Fibroblast of the aortic adventitia (primary cell): ENCODE data around the gene EFNA1. TPM values are rescaled to one million over a fixed set of nuclear protein-coding genes. Genes with fewer than 3 reads are reported as not detected.

Source experiments
- DNase-seq: peaks from one replicate; pipeline ENCODE4 v3.0.0-alpha.2; 2010; ENCODE audit warnings: low read depth
- H3K4me3 ChIP-seq: 2 replicates; pipeline ENCODE4 v1.5.1; 2011; ENCODE audit warnings: low read depth, mild to moderate bottlenecking, control low read depth, low read length, moderate library complexity
- total RNA-seq: library from RNA; depleted of rRNA; stranded (reverse); fragments of >200 nt; gene quantifications from 2 replicates; pipeline ENCODE4 v1.2.3, GENCODE V29; 2012; ENCODE audit warnings: low replicate concordance
- TF ChIP-seq, protein P1 (sequence below): IDR thresholded peaks from 2 replicates; pipeline ENCODE4 v1.5.1; 2011; ENCODE audit warnings: mild to moderate bottlenecking, low read length, control low read depth, inconsistent platforms; ENCODE audit not compliant: insufficient read depth

The EFNA1 gene
- total RNA-seq, 1 donor: 0.54 TPM

DNA sequence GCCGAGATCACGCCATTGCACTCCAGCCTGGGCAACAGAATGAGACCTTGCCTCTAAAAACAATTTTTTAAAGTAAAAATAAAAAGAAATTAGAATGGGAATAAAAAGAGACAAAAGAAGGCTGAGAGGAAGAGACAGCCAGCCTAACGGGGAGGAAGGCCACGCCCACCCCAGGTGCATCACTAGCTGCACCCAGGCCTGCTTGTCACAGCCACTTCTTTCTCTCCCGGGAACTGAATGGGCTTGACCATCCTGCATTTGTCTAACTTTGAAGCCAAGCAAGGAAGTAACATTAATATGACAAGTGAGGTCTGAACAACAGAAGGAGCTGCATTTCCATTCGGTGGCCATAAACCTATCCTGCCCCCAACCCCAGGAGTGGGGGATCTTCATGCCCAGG, 20.8 kb upstream of the EFNA1 start:
- no peak for DNase-seq
- TF ChIP-seq, protein P1, sequence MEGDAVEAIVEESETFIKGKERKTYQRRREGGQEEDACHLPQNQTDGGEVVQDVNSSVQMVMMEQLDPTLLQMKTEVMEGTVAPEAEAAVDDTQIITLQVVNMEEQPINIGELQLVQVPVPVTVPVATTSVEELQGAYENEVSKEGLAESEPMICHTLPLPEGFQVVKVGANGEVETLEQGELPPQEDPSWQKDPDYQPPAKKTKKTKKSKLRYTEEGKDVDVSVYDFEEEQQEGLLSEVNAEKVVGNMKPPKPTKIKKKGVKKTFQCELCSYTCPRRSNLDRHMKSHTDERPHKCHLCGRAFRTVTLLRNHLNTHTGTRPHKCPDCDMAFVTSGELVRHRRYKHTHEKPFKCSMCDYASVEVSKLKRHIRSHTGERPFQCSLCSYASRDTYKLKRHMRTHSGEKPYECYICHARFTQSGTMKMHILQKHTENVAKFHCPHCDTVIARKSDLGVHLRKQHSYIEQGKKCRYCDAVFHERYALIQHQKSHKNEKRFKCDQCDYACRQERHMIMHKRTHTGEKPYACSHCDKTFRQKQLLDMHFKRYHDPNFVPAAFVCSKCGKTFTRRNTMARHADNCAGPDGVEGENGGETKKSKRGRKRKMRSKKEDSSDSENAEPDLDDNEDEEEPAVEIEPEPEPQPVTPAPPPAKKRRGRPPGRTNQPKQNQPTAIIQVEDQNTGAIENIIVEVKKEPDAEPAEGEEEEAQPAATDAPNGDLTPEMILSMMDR: no peak
- H3K4me3 ChIP-seq: no peak overlapping the region

DNA sequence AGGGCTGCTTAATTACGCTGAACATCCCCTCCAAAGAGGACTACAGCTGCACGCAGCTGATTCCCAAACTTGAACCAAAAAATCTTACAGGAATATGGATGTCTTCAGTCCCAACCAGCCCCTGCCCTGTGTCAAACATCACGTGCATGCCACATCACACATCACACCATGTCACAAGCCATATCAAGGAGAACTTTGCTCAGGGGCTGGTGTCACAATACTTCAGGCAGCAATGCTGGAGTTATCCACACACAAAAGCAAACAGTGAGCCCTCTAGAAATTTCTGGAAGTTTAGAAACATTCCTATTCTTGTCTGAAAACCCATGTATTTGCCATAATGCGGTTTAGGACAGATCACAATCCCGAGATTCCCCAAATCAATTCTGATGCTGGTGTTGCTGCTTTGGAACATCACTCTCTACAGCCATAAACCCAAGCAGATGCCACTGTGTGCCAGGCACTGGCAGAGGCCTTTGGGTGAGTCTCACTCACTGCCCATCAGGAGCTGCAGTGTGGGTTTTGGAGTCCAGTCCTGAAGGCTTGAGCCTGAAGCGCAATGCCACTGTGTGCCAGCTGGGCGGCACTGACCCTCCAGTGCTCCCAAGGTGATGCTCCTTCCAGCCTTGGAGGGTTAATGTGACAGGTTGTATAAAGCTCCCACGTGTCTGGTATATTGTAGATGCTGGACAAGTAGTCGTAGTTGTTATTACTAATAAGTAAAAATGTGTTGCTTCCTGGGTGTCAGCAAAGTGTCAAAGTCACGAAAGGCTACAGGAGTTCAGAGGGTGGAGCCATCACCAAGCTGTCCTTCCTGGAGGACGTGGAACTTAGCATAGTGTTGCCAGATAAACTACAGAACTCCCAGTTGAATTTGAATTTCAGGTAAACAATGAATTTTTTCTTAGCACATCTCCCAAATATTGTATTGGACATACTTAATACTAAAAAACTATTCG, 20.1 kb upstream of the EFNA1 start:
- H3K4me3 ChIP-seq: no peak overlapping the region
- DNase-seq: no peak
- TF ChIP-seq, protein P1: no peak

DNA sequence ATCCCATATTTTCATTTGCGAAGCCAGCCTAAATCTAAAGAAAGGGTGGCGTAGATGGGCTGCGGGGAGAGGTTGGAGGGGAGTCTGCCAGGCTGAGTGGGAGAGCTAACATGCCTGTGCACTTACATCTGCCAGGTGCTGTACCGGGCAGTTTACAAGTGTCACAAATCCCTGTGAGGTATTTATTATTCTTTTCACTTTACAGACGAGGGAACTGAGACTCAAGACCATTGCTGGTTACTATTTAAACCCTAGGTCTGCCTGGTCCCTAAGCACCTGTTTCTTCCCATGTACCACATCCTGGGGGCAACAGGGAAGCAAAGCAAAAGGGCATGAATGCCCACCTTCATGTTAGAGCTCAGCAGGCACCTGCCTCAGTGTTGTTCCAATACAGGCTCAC, 19.4 kb upstream of the EFNA1 start:
- no peak for DNase-seq
- H3K4me3 ChIP-seq: no peak overlapping the region
- TF ChIP-seq, protein P1: no peak

DNA sequence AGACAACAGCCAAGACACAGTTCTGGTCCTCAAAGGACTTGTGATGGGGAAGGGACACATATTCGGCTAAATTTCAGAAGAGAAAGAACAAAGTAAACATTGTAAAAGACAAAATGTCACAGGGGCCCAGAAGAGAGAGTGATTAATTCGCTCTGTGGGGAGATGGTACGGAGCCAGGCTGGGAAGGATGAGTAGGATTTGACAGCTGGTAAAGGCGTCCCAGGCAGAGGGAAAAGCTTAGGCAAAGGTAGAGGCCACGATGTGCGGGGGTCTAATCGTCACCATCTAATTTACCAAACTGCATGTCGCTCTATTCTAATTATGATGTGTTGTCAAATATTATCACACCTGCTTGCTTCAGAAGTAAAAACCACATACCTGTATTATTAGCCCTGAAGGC, 17.3 kb upstream of the EFNA1 start:
- no peak for DNase-seq
- TF ChIP-seq, protein P1: no peak
- no peak overlapping the region for H3K4me3 ChIP-seq

DNA sequence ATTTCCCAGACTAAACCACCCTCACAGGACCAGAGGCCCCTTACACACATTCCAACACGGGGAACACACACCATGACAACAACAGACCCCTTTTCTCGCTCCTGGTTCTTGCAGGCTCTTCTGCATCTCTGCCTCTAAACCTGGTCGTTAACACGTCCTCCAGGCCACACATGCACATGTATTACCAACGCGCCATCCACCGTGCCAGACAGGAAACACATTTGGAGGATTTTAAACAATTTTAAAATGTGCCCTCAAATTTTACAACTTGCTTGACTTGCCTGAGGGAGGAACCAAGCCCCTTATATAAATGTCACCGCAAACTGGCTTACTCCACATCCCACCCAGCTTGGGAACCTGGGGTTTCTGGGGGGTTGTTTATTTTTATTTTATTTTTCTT, 16.9 kb upstream of the EFNA1 start:
- TF ChIP-seq, protein P1: no peak
- H3K4me3 ChIP-seq: no peak overlapping the region
- no peak for DNase-seq

DNA sequence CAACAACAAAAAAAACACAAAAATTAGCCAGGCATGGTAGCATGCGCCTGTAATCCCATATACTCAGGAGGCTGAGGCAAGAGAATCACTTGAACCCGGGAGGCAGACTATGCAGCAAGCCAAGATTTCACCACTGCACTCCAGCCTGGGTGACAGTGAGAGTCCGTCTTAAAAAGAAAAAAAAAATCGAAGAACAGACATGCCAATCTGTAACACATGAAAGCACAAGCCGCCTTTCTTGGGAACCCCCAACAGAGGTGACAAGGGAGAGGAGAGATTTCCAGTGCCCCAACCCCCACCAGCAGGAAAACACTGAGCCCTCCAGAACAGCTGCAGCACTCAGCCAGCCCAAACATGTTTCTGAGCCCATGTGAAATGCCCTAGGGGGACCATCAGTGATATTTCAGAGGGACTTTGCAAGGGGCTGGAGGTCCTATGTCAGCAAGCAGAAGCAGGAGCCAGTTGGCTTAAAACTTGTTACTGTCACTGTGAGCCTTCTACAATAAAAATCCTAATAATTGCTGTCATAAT, 14.2 kb upstream of the EFNA1 start:
- TF ChIP-seq, protein P1: no peak
- DNase-seq: no peak
- no peak overlapping the region for H3K4me3 ChIP-seq
